HK-2 (cell line): Measurements from ENCODE around the gene BRIP1.
"Not testable (repeated sequence)": the region's sequence is repeated elsewhere in the genome, so short reads cannot be mapped to it uniquely, and the experiment has no call there.

ENCODE experiments used
- DNase-seq: peaks from one replicate; pipeline ENCODE4 v3.0.0-alpha.2; 2018; ENCODE audit not compliant: unreplicated experiment

Gene BRIP1

GRCh38 chr17:61728297-61728836 is 135.0 kb downstream of the BRIP1 start:
- no peak for DNase-seq

- DNase-seq = not testable (repeated sequence)
These were observed 135.5 kb downstream of the BRIP1 start for GRCh38 chr17:61727798-61728197.

DNA sequence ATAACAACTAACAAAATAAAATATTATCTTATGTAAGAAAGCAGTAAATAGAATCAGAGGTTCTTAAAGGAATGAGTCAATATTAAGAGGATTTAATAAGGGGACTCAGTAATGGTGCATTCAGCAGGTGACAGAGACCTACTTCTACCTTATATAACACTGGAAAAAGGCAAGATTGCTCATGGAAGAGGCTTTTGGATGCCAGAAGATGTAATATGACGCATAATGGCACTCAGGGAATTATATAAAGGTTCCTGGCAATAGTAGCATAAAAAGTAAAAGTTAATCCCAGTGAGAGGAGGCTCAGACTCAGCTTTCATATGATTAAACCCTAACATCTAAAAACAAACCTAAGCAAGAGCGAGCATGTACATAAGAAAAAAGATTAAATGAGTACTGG is 136.4 kb downstream of the BRIP1 start:
- DNase-seq = no peak

DNA sequence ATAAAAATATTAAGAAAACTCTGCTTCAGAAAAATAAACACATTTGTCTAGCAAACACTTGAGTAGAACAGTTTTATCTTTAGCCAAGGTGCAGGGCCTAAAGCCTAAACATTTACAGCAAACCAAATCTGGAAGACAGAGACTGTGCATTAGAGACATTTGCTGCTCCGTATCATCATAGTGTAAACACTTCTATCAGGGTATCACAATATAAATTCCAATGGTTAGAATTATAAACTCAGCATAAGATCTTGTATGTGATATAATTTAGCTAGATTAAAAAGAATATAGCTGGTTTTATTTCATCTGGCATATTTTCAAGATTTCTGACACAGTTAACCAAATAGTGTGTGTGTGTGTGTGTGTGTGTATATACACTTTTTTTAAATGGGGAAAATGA is 138.6 kb downstream of the BRIP1 start:
- no peak for DNase-seq

- DNase-seq = no peak
These were observed 139.4 kb downstream of the BRIP1 start for GRCh38 chr17:61723914-61724313.

DNA sequence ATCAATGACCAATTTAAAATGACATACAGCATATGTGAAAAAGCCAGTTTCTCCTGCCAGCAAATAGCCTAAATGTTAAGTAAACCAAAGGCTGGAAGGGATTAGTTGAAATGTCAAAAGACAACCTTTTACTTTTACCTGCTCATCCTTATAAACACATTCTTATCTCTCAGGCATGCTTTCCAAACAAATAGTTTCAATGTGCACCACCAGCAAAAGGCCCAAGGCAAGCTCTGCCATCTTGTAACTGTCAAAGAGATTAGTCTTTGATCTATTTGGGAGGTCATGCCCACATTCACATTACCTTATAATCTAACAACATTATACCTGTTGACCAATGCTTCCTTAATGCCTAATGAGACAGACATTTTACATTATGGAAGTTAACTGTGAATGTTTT is 140.1 kb downstream of the BRIP1 start:
- no peak for DNase-seq

GRCh38 chr17:61722398-61722797 is 140.9 kb downstream of the BRIP1 start:
- no peak for DNase-seq

DNA sequence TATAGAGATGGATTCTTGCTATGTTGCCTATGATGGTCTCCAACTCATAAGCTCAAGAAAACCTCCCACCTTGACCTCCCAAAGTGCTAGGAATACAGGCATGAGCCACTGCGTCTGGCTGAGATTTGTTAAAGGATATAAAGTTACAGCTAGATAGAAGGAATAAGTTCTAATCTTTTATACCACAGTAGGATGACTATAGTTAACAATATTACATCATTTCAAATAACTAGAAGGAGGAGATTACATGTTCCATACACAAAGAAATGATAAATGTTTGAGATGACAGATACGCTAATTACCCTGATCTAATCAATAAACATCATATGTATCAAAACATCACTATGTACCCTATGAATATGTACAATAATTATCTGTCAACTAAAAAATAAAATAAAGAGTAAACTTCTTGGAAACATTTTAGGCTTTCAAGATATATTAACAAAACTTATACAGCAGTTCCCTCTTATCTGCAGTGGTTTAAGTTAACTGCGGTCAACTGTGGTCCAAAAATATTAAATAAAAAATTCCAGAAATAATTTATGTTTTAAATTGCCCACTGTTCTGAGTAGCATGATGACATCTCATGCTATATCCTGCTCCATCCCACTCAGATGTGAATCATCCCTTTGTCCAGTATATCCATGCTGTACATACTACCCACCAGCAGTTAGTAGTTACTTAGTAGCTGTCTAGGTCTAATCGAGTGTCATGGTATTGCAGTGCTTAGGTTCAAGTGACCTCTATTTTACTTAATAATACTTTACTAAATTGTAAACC is 143.1 kb downstream of the BRIP1 start:
- DNase-seq = no peak

DNA sequence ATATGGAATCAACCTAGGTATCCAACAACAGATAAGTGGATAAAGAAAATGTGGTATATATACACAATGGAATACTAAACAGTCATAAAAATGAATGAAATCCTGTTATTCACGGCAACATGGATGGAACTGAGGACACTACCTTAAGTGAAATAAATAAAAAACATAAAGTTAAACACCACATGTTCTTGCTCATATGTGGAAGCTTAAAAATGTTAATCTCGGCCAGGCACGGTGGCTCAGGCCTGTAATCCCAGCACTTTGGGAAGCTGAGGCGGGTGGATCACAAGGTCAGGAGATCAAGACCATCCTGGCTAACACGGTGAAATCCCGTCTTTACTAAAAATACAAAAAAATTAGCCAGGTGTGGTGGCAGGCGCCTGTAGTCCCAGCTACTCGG is 144.1 kb downstream of the BRIP1 start:
- DNase-seq = not testable (repeated sequence)

- DNase-seq = no peak
These were observed 145.3 kb downstream of the BRIP1 start for GRCh38 chr17:61718022-61718421.

DNA sequence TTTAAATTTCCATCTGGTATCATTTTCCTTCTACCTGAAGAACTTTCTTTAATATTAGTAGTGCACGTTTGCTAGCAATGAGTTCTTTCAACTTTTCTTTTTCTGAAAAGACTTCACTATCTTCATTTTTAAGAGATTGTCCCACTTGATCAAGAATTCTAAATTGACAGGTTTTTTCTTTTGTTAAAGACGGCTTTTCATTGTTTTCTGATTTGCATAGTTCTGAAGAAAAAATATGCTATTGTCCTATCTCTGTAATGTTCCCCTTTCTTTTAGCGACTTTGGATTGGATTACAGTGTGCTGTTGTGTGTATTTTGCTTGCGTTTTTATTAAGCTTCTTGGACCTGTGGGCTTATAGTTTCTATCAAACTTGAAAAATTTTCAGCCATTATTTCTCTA is 146.0 kb downstream of the BRIP1 start:
- DNase-seq = no peak

- no peak for DNase-seq
These were observed 147.0 kb downstream of the BRIP1 start for GRCh38 chr17:61716225-61716829.

- no peak for DNase-seq
These were observed 148.0 kb downstream of the BRIP1 start for GRCh38 chr17:61715348-61715747.

DNA sequence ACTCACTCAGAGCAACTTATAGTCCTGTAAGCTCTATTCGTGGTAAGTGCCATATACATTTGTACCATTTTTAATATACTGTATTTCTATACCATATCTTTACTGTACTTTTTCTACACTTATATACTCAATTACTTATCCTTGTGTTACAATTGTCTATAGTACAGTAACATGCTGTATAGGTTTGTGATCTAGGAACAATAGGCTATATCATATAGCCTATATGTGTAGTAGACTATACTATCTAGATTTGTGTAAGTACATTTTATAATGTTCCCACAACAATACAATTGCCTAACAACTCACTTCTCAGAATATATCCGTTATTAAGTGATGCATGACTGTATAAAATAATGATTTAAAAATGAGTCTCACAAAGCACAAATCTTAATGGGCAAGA is 149.0 kb downstream of the BRIP1 start:
- no peak for DNase-seq

DNA sequence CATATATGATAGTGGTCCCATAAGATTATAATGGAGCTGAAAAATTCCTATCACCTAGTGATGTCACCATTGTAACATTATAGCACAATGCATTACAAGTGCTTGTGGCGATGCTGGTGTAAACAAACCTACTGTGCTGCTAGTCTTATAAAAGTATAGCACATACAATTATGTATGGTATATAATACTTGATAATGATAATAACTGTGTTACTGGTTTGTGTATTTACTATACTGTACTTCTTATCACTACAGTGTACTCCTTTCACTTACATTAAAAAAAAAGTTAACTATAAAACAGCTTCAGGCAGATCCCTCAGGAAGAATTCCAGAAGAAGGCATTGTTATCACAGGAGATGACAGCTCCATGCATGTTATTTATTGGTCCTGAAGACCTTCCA is 150.3 kb downstream of the BRIP1 start:
- DNase-seq = no peak

DNA sequence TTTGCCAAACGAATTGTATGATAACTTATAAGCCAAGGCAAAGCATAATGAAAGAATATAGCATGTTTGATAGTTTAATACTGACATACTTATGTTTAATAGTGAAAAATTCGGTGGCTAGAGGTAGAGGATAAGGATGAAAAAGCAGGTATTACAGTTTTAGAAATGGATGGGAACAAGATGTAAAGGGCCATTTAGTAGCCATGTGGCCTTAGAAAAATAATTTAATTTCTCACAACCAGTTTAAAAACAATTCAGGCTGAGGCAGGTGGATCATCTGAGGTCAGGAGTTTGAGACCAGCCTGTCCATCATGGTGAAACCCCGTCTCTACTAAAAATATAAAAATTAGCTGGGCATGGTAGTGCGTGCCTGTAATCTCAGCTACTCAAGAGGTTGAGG is 152.8 kb downstream of the BRIP1 start:
- DNase-seq = no peak

GRCh38 chr17:61709567-61709966 is 153.8 kb downstream of the BRIP1 start:
- no peak for DNase-seq

- no peak for DNase-seq
These were observed 158.3 kb downstream of the BRIP1 start for GRCh38 chr17:61704935-61705449.

DNA sequence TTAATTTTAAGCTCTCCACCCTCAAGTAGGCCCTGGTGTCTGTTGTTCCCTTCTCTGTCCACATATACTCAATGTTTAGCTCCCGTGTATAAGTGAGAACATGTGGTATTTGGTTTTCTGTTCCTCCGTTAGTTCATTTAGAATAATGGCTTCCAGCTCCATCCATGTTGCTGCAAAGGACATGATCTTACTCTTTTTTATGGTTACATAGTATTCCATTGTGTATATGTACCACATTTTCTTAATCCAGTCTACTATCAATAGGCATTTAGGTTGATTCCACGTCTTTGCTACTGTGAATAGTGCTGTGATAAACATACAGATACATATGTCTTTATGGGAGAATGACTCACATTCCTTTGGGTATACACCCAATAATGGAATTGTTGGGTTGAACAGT is 160.9 kb downstream of the BRIP1 start:
- DNase-seq = no peak

DNA sequence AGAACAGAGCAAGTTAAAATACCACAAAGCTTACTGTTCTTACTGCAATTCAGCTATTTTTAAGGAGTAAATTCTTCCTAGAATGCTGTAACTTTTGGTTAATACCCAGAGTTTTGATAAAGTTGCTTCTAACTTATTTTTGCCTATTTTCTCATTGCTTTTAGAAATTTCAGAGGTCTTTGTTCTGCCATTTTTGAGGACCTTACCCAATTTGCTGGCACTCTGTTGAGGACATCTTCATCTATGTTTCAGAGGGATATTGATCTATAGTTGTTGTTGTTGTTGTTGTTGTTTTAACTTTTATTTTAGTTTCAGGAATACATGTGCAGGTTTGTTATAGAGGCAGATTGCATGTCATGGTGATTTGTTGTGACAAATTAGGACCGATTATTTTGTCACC is 161.3 kb downstream of the BRIP1 start:
- DNase-seq = no peak

GRCh38 chr17:61701334-61701733 is 162.0 kb downstream of the BRIP1 start:
- DNase-seq = no peak

- no peak for DNase-seq
These were observed 163.1 kb downstream of the BRIP1 start for GRCh38 chr17:61700252-61700651.

DNA sequence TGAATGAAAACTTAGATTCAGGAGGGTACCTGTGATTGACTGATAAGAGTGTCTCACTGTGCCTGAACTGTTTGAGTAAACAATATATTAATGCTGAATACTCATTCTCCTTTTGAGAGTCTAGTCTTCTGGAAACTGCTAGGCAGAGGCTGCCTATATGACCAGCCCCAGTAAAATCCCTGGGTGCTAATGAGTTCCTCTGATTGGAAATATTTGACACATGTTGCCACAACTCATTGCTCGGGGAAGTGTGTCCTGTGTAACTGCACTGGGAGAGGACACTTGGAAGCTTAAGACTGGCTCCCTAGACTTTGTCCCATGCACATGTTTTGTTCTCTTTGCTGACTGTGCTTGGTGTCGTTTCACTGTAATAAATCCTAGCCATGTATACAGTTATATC is 163.6 kb downstream of the BRIP1 start:
- no peak for DNase-seq
